NOMO-1 treated with dmso at 0.1 percent for 144 hours (cell line): ENCODE results near the gene OBSCN.

Experiments
- DNase-seq: peaks from one replicate; lab custom pipeline; 2025; ENCODE audit not compliant: unreplicated experiment; lab: John Stamatoyannopoulos, UW

OBSCN gene

DNA sequence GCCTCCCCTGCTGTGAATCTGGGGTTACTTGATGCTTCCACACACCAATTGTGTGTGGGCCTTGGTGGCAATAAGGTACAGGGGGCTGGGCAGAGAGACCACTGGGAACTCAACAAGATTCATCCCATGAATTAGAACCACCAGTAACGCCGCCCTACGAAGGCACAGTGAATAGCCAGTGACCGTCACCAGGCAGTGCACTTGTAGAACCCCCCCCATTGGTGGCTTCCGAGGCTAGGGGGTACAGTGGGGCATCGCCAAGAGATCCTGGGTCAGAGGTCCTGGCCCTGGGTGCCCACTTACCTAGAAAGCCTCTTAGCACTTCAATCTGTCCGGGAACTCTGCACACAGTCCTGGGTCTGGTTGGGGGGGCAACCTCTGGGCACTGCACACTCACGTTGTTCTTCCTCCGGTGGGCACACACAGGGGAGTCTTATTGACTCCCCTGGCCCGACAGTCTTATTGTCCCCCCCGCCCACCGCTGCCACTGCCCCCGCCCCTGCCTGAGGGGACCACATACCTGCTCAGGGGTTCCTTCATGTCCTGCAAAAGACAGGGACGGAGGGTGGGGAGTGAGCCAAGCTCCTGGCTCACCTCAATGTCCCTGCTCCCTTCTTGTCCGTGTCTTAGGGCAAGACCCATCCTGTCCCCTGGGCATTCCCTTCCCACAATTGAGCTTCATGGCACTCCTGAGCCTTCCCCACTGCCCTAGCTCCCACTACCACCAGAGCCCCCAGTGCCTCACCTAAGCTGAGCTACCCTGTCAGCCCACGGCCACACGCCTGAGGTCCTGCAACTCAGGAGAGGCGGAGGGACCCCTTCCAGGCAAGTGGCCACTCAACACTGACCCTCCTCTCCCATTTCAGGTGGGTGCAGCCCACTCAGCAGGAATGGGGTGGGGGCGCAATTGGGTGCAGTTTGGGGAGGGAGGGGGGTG is 201.3 kb downstream of the OBSCN start:
- no peak for DNase-seq

DNA sequence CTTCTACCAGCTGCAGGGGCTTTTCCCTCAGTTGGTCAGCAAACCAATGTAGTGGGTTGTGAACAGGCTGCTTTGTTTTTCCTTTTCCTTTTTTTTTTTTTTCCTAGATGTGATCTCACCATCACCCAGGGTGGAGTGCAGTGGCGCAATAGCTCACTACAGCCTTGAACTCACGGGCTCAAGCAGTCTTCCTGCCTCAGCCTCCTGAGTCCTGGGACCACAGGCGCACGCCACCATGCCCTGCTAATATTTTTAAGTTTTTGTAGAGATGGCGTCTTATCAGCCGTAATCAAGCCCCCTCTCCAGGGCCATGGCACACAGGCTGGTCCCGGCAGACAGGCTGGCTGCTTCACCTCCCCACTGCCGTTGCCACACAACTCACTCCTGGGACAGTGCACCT is 202.2 kb downstream of the OBSCN start:
- DNase-seq, result no peak

DNA sequence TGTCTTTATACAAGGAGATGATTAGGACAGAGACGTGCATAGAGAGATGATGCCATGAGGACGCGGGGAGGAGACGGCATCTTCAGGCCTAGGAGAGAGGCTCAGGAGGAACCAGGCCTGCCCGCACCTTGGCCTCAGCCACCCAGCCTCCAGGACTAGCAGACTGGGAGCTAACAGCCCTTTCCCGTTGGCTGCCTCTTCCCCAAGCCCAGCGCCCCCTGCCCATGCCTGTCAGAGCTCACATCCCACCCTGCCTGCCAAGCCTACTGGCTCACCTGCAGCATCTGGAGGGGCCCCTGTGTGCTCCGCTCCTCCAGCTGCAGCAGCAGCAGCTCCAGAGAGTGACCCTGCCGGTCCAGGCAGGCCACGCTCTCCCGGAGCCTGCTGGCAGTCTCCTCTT is 202.8 kb downstream of the OBSCN start:
- DNase-seq, result no peak

DNA sequence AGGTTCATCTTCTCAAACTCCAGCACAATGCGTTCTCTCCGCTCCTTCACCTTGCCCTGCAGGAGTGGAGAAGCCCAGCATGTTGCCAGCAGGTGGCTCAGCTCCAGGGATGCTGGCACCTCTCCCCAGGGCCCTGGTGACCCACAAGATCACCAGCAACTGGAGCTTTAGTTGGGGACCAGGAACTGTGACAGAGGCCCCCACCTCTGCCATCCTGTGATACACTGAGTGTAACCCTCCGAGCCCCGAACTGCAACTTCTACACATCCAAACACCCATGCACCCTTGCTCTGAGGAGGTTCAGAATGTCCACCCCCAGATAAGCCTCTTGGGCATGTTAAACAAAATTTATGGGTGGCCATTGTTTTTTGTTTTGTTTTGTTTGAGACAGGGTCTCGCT is 203.3 kb downstream of the OBSCN start:
- DNase-seq, result no peak

DNA sequence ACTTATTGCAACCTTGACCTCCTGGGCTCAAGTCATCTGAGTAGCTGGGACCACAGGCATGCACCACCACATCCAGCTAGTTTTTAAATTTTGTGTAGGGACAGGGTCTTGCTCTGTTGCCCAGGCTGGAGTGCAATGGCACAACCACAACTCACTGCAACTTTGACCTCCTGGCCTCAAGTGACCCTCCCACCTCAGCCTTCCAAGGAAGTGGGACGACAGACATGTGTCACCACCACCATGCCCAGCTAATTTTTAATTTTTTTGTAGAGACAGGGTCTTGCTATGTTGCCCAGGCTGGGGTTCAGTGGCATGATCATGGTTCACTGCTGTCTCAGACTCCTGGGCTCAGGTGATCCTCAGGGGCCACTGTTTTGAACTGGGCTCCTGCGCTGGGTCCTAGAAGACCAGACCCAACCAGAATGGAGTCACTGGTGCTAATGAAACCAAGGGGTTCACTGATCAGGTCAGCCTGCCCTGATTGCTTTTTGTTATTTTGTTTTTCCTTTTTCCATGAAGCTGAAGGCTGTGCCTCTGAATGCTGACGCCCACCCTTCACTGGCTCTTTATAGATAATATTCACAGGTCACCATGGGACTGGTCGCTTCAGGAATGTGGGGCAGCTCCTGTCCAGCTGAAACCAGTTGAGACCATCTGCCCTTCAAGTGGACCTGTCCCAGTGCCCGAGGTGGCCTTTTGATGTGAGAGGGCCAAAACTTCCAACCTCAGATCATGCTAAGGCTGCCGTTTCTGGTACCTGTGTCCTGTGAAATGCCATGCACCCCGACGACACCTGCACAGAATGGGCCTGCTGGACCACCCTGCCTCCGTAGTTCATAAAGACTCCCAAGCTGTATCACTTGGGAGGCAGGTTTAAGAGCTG is 203.9 kb downstream of the OBSCN start:
- DNase-seq, result no peak

DNA sequence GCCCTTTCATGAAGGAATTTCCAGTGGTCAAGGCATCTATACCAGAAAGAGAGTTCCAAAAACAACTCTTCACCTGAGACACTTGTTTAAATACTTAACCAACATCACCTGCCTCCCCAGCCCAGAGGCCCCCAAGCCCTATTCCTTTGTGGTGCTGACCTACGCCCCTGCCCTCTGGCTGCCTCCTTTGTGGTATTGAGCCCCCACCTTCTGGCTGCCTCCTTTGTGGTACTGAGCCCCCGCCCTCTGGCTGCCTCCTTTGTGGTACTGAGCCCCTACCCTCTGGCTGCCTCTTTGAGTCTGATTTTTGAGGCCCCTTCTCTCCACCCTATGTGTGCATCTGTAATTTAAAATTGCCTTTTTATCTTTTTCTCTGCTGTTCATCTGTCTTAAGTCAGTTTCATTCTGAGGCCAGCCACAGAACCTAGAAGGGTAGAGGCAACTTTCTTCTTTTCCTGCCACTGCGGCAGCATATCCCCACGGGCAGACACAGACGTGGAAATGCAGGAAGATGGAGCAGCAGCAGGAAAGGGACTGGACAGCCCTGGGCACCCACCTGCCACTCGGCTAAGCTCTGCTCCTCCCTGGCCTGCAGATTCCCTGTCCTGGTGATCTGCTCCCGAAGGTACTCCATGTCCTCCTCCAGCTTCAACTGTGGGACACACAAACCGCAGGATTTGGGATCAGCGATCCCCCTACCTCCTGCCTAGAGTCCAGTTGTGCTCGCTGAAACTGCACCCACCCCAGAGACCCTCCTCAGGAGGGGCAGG is 205.6 kb downstream of the OBSCN start:
- no peak for DNase-seq

DNA sequence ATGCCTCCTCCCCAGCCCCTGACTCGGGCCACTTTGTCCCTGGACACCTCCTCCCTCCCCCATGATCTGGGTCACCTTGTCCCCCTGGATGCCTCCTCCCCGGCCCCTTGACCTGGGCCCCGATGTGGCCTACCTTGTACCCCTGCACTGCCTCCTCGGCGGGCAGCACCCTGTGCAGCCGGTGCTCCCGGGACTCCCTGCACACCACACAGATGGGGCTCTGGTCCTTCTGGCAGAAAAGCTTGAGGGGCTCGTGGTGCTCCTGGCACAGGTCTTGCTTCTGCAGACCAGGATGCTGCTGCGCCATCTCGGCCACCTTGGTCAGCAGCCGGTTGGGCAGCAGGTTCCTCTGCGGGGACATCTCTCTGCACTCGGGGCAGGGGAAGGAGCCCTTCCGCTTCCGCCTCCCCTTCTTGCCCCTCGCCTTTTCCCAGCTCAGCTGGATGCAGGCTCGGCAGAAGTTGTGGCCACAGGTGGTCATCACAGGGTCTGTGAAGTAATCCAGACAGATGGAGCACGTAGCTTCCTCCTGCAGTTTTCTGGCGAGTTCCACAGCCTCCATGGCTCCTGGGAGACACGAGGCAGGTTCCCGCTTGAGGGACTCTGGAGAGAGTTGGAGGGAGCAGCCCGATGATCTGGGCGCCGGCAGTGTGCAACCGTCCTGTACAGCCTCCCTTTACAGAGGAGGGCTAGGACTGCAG is 206.8 kb downstream of the OBSCN start:
- no peak for DNase-seq

DNA sequence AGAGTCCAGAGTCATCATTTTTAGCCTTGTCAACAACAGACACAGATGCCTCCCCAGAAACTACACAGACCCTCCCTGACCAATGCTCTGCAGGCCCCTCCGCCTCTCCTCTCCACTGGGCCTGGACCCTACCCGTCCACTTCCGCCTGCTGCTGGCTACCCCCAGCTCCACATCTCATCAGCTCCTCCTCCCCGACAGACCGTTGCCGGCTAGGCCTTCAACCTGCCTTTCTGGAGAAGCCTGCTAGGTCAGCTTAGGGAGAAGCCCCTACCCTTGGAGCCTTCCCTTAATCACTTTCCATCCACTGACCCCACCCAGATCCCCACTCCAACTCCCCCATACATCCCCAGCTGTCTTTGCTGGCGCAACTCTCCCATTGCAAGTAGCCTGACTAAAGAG is 207.4 kb downstream of the OBSCN start:
- no peak for DNase-seq

DNA sequence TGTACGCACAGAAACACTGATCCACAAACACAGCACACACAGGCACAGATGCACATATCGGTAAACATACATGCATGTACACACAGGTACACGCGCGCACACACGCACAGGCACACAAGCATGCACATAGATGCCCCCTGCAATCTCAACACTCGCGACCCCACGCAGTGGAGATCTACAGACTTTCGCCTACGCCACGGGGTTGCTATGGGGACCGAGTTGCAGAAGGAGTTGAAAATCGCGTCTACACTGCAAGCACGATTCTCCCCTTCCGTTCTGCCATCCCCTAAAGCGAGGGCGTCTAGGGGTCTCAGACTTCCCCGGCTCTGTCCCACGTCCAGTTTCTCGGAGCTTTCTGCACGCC is 208.0 kb downstream of the OBSCN start:
- no peak for DNase-seq

DNA sequence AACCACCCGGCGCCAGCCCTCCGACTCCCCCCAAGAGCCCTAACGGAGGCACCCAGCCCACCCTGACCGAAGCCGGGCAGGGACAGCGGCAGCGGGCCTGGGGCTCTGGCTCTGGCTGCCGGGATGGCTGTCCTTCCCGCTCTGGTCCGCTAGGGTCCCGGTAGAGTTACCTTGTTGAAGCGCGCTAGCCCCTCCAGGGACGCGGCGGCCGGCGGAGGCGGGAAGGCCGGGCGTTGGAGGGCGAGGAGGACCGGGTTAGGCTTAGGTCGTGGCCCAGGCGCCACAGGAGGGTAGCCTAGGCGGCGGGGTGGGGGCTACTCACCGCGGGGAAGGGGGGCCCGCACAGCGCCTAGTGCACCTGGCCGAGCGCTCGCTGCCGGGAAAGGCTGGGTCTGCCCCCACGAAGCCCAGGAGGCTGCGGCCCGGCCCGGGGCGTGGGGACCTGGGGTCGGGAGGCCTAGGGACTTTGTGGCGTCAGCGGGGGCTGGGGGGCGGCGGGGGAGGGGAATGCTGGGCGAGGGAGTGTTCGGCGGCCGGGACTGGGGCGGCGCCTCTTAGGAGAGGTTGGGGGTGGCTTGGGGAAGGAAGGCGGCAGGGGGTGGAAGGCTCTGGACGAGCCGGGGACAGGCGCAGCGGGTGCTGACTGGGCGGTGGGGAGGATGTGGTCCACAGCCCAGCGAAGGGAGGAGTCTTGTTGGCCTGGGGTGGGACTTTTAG is 208.5 kb downstream of the OBSCN start, which contains the start of gene TRIM17:
Gene TRIM17, minus strand, starts transcription at position 645 of the 717 bp plus-strand sequence. CDS start 1,789 bp downstream, outside the sequence.
- no peak for DNase-seq

DNA sequence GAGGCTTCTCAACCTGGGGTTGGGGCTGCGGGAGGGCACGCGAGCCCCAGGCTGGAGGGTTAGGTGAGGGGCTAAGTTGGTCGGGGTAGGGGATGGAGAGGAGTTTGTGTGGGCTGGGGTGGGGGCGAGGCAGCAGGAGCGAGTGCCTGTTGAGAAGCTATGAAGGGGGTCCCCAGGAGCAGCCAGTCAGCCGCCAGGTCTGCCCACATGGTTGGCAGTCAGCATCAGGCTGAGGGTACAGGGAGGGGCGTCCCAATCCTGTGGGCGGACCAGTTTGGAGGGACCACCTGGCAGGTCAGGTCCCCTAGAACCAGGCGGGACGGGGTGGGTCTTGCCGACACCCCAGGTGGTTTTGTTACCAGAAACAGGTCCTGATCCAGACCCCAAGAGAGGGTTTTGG is 209.2 kb downstream of the OBSCN start:
- no peak for DNase-seq

DNA sequence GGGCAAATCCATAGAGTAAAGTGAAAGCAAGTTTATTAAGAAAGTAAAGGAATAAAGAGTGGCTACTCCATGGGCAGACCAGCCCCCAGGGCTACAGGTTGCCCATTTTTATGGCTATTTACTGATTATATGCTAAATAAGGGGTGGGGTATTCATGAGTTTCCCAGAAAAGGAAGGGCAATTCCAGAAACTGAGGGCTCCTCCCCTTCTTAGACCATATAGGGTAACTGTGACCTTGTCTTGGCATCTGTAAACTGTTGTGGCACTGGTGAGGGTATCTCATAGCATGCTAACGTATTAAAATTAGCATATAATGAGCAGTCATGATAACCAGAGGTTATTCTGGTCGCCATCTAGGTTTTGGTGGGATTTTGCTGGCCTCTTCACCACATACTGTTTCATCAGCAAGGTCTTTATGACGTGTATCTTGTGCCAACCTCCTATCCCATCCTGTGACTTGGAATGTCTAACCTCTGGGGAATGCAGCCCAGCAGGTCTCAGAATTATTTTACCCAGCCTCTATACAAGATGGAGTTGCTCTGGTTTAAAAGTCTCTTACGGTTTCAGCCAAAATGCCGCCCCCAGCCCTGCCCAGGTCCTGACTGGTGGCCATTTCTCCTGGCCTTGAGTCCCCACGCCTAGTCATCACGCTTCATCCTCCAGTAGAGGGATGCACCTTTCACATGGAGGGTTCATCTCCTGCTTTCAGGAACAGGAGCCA is 209.8 kb downstream of the OBSCN start:
- DNase-seq, result no peak

DNA sequence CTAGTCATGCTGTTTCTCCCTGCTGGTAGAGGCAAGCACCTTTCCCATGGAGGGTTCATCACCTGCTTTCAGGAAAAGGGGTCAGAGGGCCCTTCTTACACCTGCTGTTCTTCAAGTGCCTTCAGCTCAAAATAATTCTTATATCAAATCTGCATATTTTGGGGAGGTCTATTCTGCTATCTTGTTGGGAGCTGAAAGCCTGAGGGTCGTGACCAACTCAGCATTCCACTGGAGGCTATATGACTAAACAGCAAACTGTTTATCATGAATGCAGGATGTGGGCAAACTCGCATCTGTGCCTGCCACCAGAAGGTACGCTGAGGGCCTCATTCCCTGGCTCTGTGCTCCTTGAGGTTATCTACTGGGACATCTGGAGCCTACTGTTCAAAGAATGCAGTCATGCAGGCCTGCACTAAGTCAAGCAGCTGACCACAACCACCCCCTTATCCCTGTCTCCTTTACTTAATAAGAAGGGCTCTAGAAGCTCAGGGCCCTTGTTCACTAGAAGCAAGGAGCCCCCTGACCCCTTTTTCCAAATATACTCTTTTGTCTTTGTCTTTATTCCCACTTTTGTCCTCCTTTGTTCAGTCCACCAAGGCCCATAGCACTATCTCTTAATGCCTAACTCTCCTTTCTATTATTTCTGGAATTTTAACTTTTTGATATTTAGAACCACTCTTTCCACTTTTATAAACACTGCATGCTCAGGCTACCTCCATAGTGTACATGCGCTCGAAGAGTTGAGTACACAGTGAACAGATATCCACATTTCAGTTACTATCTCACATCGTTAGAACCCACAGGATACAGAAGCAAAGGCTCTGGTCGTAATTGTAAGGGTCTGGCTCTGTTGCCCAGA is 213.4 kb downstream of the OBSCN start:
- DNase-seq, result no peak

DNA sequence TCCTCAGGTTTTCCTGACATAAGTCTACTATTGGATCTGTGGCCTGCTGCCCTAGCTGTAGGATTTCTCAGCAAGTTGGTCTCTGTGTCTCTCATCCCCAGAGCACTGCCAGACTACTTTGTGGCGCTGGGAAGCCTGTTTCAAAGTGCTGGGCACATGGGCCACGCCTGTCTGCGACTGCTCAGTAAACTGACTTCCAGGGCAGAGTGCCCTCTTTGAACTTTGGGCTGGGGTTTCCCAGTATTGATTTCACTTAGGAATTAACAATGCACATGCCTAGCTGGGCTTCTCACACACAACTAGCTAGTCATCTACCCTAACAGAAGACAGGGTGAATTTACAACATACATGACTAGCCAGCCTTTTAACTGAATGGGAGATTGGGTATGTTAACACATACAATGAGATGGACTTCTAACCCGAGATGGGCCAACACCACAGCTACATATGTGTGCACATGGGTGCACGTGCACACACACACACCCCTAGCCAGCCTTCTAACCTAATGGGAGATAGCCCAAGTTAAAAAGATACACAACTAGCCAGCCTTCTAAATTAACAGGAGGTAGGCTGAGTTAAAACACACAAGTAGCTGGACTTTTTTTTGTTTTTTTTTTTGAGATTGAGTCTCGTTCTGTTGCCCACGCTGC is 215.7 kb downstream of the OBSCN start:
- DNase-seq, result no peak

DNA sequence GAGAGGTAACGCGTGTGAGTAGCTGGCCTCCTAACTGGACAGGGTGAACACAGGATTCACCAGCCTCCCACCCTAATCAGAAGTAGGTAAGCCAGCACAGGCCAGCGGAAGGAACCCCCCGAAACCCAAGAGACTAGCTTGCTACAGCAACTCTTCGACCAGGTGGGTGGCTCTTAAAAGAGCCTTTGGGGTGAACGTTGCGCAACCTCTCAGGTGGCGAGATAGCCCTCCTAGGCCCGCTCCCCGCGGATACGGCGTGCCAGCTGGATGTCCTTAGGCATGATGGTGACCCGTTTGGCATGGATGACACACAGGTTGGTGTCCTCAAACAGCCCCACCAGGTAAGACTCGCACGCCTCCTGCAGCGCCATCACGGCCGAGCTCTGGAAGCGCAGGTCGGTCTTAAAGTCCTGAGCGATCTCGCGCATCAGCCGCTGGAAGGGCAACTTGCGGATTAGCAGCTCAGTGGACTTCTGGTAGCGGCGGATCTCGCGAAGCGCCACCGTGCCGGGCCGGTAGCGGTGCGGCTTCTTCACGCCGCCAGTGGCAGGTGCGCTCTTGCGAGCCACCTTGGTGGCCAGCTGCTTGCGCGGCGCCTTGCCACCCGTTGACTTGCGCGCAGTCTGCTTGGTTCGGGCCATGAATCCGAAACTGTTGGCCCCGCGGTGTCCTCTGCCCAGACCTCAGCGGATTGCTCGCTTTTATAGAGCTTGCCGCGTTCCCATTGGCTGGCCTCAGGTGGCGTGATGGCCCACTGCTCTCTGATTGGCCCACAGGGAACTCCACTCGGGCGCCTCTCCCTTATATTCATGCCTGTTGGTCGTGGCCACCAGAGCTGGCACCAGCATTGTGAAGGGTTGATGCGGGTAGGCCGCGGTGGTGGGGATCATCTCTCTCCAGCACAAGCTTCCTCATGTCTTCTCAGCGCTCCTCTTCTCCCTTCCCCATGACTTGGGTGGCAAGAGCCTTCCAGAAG is 217.1 kb downstream of the OBSCN start:
- no peak for DNase-seq

DNA sequence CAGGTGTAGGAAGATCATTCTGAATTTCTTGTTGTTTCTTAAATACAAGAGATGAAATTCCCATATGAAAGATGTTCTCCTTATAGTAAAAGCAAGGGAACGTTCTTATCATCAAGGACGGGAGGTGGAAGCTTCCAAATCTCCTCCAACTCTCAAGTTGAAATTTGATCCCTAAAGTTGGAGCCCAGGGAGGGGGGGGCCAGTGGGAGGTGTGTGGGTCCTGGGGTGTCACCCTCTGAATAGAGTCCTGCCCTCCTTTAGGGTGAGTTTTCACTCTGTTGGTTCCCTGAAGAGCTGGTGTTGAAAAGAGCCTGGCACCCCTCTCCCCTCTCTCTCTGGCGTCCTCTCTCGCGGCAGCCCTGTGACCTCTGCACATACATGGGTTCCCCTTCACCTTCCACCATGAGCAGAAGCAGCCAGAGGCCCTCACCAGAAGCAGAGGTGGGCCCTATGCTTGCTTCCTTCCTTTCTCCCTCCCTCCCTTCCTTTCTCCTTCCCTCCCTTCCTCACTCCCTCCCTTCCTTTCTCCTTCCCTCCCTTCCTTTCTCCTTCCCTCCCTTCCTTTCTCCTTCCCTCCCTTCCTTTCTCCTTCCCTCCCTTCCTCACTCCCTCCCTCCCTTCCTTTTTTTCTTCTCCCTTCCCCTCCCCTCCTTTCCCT is 218.8 kb downstream of the OBSCN start:
- DNase-seq, result no peak
